GM18520 (cell line): ENCODE measurements around the gene HSPB7.
"Not testable (repeated sequence)": the region's sequence is repeated elsewhere in the genome, so short reads cannot be mapped to it uniquely, and the experiment has no call there.

Source experiments
- ATAC-seq: cut with Tn5 transposase; IDR thresholded peaks from one replicate; pipeline ENCODE4 v1.9.1; 2021; ENCODE audit not compliant: unreplicated experiment

HSPB7 gene

GRCh38 chr1:15983275-15983674, 34.6 kb downstream of the HSPB7 start:
- no peak for ATAC-seq

GRCh38 chr1:15981679-15982078, 36.2 kb downstream of the HSPB7 start:
- no peak for ATAC-seq

DNA sequence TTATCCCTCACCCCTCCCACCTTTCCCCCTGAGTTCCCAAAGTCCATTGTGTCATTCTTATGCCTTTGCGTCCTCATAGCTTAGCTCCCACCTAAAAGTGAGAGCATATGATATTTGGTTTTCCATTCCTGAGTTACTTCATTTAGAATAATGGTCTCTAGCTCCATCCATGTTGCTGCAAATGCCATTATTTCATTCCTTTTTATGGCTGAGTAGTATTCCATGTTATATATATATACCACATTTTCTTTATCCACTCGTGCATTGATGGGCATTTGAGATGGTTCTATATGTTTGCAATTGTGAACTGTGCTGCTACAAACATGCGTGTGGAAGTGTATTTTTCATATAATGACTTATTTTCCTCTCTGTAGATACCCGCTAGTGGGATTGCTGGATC, 39.9 kb downstream of the HSPB7 start:
- ATAC-seq = not testable (repeated sequence)

DNA sequence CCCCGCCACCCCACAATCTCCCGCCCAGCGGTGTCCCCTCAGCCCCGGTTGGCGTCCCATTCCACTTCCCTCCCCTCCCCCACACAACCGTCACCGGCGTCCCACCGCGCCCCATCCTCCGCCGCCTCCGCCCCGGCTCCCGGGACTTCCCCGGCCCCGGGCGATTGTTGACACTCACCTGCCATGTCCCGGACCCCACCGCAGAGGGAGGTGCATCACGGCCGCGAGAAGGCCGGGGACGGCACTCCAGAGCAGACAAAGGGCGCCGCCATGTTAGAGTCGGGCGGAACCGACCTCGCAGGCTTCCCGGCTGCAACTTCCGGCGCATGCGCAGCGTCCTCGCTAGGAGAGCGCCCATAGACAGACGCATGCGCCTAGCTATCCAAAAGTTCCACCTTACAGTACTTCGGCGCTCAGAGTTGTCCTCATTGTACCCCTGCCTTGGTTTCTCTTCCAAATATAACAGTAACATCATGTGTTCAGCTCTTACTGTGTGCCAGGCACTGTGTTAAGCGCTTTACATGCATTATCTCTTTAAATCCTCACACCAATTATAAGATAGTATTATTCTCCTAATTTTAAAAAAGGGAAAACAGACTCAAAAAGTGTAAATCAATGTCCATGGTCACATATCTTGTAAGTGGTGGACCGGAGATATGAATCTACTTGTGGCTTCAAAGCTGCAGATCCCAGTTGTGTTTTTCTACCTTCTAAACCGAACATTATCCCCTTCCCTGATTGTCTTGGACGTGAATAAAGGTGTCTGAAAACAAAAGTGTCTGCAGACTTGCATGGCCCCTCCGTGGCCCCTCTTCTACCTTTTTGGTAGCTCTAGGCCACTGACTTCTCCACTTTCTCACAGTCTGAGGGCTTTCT, 41.8 kb downstream of the HSPB7 start, which contains the start of gene ZBTB17:
Gene ZBTB17 (minus strand): TSS at position 297 of the 876 bp plus-strand sequence. CDS start 27,606 bp downstream, outside the sequence.
- ATAC-seq = peak; percentile 61

GRCh38 chr1:15975358-15975804, 42.5 kb downstream of the HSPB7 start:
- ATAC-seq = peak; percentile 26

DNA sequence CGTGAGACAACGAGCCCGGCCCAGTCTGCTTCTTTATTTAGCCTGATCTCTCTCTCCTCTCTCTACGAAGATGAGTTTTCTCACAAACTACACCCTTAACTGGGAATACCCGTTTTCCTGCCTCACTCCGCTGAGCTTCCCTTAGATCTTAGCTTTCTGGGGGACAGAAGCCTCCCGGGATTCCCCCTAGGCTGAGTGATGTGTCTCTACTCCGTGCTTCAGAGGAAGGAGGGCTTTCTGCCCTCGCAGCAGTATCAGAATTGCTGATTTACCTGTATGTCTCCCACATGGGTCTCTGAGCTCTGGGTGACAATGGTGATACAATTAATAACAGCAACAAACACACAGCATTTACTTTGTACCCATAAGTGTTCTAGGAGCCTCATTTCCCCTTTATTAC, 43.0 kb downstream of the HSPB7 start:
- ATAC-seq = peak; percentile 19

GRCh38 chr1:15973772-15974171, 44.1 kb downstream of the HSPB7 start:
- no peak for ATAC-seq

DNA sequence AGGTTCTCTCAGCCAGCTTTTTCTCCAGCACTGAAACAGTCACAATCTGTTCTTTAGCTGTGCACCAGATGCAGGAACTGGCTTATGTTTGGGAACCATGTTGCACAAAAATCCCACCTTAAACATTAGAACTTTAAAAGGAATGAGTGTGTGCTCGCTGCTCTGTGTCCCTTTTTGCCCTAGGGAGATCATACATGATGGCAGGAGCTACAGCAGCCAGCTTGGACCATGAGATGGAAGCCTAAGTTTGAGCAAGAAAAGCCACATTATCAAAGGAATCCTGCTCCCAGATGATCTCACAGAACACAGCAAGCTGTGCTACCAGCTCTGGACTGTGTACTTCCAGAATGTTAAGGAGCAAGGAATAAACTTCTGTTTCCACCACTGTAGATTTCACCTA, 45.4 kb downstream of the HSPB7 start:
- no peak for ATAC-seq

DNA sequence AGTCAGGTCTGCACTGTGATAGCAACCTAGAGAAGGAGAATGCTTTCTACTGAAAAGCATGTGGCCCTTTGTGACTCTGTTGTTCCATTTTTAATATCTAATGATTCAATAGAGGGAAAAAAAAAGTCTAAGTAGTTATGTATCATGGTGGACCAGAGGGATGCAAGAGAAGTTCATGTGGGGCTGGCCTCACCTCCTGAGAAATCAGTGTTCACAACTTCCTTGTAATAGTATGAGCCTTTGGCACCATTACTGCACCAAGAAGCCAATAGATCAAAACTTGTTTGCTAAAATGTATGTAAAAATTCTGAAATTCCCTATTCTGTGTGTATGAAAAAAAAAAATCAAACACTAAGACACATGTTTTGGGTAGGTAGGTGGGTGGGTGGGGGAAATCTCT, 46.9 kb downstream of the HSPB7 start:
- ATAC-seq = no peak

- ATAC-seq = no peak
These were observed 48.4 kb downstream of the HSPB7 start for GRCh38 chr1:15969321-15969880.

DNA sequence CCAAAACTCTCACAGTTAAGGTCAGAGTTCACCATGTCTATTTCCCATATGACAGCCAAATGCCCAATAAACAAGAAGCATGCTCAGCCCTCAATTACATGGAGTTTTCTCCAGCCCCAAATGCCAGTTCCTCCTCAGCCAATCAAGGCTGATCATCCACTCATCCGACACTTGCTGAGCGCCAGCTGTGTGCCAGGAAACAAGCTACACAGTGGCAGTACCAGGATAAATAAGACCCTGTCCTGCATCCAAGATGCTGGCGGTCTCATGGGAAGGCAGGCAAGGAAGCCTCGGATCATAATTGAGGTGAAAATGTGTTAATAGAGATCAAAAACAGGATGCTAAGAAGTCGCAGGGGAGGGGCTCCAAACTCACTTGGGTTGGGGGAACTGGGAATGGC, 49.7 kb downstream of the HSPB7 start:
- no peak for ATAC-seq

DNA sequence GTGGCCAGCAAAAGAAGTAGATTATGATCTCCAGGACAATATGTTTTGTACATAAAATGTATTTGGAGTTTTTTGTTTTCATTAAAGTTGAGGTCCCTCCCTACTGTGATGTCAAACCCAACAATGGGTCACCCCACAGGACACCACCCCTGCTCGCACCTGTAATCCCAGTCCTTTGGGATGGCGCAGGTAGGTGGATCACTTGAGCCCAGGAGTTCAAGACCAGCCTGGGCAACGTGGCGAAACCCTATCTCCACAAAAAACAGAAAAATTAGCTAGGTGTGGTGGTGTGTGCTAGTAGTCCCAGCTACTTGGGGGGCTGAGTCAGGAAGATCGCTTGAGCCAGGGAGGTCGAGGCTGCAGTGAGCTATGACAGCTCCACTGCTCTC, 50.9 kb downstream of the HSPB7 start:
- ATAC-seq = no peak

DNA sequence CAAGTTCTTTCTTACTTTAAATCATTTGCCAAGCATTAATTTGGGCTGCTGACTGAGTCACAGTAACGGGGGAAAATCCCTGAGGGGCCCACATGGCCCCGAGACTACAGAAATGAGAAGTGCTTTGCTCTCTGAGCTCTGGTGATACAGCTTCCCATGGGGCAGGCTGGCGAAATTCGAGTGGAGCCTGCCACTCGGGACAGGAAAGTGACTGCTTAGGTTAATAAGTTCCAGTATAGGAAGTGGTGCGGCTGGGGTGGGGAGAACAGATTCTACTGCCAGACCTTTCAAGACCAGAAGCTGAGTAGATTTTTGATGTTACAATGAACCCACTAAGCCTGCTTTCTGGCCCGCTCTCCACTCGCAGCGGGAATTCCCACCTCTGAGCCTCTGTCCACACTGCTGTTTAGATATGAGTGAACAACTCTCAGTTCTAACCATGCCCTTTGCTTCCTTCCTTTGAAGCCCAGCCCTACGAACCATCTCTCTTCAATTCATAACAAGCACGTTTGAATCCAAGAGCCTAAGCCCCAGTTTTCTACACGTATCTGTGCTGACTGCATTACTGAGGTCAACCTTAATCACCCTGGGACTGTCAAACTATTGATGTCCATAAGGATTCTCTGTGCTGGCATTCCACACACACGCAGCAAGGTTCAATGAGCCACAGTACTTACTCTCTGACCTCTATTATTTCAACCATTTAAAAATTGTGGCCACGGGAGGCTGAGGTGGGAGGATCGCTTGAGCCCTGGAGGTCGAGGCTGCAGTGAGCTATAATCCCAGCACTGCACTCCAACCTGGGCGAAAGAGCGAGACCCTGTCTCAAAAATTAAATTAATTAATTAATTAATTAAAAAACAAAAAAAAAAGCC, 51.5 kb downstream of the HSPB7 start:
- ATAC-seq = peak; percentile 66

GRCh38 chr1:15965228-15965767, 52.5 kb downstream of the HSPB7 start:
- no peak for ATAC-seq
